ENCODE measurements around the gene MIX23.

MIX23 gene

GRCh38 chr3:122382888-122383666 lies at the start of gene MIX23:
MIX23 (minus strand) TSS chr3:122383231; CDS start chr3:122383224, 7 bp downstream.
- in situ Hi-C loops (cut with MboI; ENCODE audit: low sequenced_read_pairs), result no loop called here

- in situ Hi-C loops (cut with MboI; ENCODE audit: low sequenced_read_pairs), result no loop called here
These were observed 47.3 kb upstream of the MIX23 start for GRCh38 chr3:122430371-122430770.

- in situ Hi-C loops (cut with MboI; ENCODE audit: low sequenced_read_pairs), result no loop called here
These were observed 44.9 kb upstream of the MIX23 start for GRCh38 chr3:122427857-122428471.

DNA sequence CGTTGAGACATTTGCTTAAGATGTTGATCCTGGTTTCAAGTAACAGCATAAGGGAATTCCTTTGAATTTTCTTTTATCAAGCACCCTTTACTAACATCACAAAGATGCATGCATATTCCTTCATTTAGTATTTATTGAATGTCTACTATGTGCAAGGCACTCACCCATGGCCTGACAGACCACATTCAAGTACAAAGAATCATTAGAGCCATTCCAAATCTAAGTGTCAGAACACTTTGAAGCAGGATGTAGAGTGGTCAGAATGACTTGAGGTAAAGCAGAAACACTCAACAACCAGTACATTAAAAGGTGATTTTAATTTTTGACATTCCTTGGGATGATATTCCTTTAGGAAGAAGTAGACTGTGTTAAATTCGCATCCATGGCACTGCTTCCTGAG lies 38.8 kb upstream of the MIX23 start:
- in situ Hi-C loops (cut with MboI; ENCODE audit: low sequenced_read_pairs), result no loop called here

GRCh38 chr3:122421101-122421500 lies 38.1 kb upstream of the MIX23 start:
- in situ Hi-C loops (cut with MboI; ENCODE audit: low sequenced_read_pairs), result no loop called here

GRCh38 chr3:122416966-122417365 lies 33.9 kb upstream of the MIX23 start:
- in situ Hi-C loops (cut with MboI; ENCODE audit: low sequenced_read_pairs), result no loop called here

DNA sequence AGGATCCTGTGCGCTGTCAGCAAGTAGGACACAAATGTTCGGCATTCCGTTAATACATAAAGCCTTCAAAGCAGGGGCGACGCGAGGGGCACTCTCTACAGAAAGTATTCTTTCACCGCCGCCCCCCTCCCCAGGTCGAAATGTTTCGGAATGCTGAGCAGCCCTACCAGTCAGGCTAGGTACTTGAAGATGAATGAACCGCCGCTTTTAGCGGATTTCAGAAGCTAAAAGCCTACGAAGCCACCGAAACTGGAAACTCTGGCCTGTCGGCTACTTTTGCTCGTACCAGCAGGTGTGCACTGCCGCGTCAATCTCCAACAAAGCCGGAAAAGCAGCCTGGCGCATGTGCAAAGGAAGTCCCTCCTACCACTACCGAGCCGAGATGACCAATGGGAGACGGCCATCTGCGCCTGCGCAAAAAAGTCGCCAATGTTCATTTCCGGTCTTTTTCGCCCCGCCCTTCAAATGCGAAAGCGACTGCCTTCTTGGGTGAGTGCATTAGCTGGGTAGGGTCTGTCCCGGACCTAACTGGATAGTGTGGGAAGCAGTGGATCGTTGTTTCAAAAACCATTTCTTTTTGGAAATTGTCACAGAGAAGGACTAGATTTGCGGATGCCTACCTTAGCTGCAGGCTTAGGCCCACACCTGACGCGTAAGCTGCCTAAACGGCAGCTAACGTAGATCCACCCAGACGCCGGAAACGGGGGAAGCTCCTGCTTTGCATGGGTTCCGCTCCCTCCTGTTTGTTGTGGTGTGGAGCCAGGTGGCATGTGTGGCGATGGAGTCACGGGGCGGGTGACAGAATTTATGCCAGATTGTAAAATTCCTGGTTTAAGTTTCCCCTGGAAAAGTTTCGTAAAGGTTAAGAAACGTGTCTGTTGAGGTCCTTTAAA lies 33.0 kb upstream of the MIX23 start, which contains the start of gene WDR5B:
WDR5B (minus strand) TSS at position 301 of the 893 bp plus-strand sequence. CDS start 534 bp downstream, outside the sequence.
- in situ Hi-C loops (cut with MboI; ENCODE audit: low sequenced_read_pairs), result no loop called here

DNA sequence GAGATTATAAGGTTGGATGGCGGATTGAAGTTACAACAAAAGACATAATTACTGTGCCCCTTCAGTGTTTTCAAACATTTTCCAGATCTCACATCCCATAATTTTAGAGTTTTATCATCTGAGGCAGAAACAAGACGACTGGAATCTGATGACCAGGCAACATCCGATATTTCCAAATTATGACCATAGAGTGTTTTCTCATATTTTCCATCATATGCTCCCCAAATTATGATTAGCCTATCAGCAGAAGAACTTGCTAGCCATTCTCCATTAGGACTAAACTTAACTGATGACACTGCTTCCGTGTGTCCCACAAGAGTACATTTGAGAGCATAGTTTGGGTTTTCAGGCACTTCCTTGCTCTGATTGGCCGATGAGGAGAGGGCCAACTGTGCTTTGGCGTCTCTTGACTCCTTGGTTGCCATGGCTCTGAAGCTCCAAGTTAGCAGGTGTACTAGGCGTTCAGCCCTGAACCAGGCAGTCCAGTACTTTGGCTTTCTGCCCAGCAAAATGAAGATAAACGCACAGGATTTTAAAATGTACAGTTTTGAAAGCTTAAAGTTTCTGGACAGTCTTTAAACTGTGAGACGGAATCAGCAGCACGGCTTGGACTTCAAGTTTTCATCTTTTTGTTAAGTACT lies 32.2 kb upstream of the MIX23 start:
- in situ Hi-C loops (cut with MboI; ENCODE audit: low sequenced_read_pairs), result no loop called here

GRCh38 chr3:122414391-122414790 lies 31.4 kb upstream of the MIX23 start:
- in situ Hi-C loops (cut with MboI; ENCODE audit: low sequenced_read_pairs), result no loop called here

GRCh38 chr3:122410639-122411038 lies 27.6 kb upstream of the MIX23 start:
- in situ Hi-C loops (cut with MboI; ENCODE audit: low sequenced_read_pairs), result no loop called here

DNA sequence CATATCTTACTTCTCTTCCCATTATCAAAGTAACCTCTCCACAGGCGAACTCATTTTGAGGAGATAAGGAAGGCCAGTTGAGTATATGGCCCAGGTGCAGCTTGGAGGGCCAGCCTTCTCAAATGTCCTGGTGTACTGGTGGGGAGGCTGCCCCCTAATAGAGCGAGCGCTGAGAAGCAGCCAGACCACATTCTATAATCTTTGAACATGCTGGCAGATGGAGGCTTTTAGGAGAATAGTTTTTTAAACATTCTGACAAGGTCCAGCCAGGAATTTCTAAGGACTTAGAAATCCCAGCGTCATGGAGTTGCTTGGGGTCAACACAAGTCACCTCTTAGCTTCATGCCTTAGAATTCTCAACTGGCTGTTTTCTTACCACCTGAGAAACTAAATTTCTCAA lies 27.1 kb upstream of the MIX23 start:
- in situ Hi-C loops (cut with MboI; ENCODE audit: low sequenced_read_pairs), result no loop called here

DNA sequence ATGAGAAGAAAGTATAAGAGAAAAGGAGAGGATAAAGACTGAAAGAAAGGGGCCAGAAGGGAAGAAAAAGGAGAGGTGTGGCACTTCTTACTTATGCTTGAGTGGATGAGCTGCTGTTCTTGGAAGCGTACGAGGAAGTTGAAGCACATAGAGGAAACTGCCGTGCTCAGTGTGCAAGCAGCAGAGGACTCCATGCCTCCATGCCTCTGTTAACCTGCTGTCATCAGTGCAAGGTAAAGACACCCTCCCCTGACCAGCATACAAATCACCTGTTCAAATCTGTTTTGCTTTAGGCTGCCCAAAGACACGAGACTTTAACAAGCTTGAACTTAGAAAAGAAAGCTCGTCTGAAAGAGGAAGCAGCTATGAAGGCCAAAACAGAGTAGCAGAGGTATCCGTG lies 26.4 kb upstream of the MIX23 start:
- in situ Hi-C loops (cut with MboI; ENCODE audit: low sequenced_read_pairs), result no loop called here

GRCh38 chr3:122407946-122408345 lies 24.9 kb upstream of the MIX23 start:
- in situ Hi-C loops (cut with MboI; ENCODE audit: low sequenced_read_pairs), result no loop called here

GRCh38 chr3:122406198-122406597 lies 23.2 kb upstream of the MIX23 start:
- in situ Hi-C loops (cut with MboI; ENCODE audit: low sequenced_read_pairs), result no loop called here

- in situ Hi-C loops (cut with MboI; ENCODE audit: low sequenced_read_pairs), result no loop called here
These were observed 22.0 kb upstream of the MIX23 start for GRCh38 chr3:122405015-122405414.

DNA sequence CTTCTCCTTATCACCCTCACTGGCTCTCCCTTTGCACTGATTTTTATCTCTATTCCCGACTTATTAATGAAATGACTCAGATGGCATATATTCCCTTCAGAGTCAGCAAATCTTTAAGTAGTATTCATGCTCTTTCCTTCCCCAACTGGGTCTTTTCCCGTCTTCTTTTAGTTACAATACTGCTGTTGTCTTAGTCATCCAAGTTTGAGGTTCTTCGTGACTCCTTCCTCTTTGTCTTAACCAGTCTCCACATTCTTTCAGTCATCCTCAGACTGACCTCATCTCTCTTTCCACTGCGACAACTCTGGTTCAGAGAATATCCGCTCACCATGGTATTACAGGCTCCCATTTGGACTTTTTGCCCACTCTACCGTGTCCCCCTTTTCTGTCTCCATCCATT lies 20.5 kb upstream of the MIX23 start:
- in situ Hi-C loops (cut with MboI; ENCODE audit: low sequenced_read_pairs), result no loop called here

- in situ Hi-C loops (cut with MboI; ENCODE audit: low sequenced_read_pairs), result no loop called here
These were observed 15.9 kb upstream of the MIX23 start for GRCh38 chr3:122398920-122399319.

- in situ Hi-C loops (cut with MboI; ENCODE audit: low sequenced_read_pairs), result no loop called here
These were observed 14.2 kb upstream of the MIX23 start for GRCh38 chr3:122397201-122397600.

DNA sequence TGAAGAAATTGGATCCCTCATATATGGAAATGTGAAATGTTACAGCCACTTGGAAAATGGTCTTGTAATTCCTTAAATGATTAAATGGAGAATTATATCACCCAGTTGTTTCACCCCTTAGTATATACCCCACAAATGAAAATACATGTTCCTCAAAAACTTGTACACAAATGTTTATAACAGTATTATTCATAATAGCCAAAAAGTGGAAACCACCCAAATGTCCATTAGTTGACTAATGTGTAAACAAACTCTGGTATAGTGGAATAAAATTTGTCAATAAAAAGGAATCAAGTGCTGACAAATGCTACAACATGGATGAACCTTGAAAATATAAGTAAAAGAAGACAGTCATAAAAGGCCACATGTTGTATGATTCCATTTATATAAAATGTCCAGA lies 13.5 kb upstream of the MIX23 start:
- in situ Hi-C loops (cut with MboI; ENCODE audit: low sequenced_read_pairs), result no loop called here

- in situ Hi-C loops (cut with MboI; ENCODE audit: low sequenced_read_pairs), result no loop called here
These were observed 12.6 kb upstream of the MIX23 start for GRCh38 chr3:122395582-122395981.

DNA sequence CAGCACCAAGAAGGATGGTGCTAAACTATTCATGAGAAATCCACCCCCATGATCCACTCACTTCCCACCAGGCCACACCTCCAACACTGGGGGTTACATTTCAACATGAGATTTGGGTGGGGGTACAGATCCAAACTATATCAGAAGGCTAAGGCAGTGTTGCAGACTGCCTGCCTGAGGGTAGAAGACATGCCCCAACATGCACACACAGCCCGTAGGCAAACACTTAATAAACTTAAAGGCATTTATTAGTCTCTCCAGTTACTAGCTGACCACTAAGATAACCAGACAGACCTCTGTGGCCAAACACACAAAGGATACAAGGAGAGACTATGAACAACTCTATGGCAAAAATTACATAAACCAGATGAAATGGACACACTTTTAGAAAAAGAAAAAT lies 11.1 kb upstream of the MIX23 start:
- in situ Hi-C loops (cut with MboI; ENCODE audit: low sequenced_read_pairs), result no loop called here

All from hTERT RPE-1 (cell line).